ENCODE results near the gene IL1F10.
"Not testable (repeated sequence)": the region's sequence is repeated elsewhere in the genome, so short reads cannot be mapped to it uniquely, and the experiment has no call there.

The IL1F10 gene

GRCh38 chr2:113091231-113091896 lies 23.6 kb downstream of the IL1F10 start:
- ChIA-PET POLR2A (no interaction called here), CTCF (interaction anchor here (1.0 to 1.9 kb wide), 3 partner anchors 12 to 47 kb away, joined by 3 to 7 read pairs (median 4); no protein-coding TSS in a partner anchor)
- DNase-seq (ENCODE audit: extremely low spot score): no peak
- TF ChIP-seq CTCF (IDR thresholded peaks at IDR 0.05; ENCODE audit: control extremely low read depth, extremely low read depth, low read depth, missing control alignments): no peak

GRCh38 chr2:113092864-113093612 lies 25.3 kb downstream of the IL1F10 start:
- TF ChIP-seq CTCF (IDR thresholded peaks at IDR 0.05; ENCODE audit: control extremely low read depth, extremely low read depth, low read depth, missing control alignments): no peak
- ChIA-PET CTCF (interaction anchor here (1.0 to 1.9 kb wide), 4 partner anchors 8 to 45 kb away, joined by 3 to 7 read pairs (median 4); no protein-coding TSS in a partner anchor), POLR2A (no interaction called here)
- no peak for DNase-seq (ENCODE audit: extremely low spot score)

- no peak for DNase-seq (ENCODE audit: extremely low spot score)
- no peak for TF ChIP-seq CTCF (IDR thresholded peaks at IDR 0.05; ENCODE audit: control extremely low read depth, extremely low read depth, low read depth, missing control alignments)
- CTCF ChIA-PET: interaction anchor here (1.0 to 1.9 kb wide), 5 partner anchors 9 to 44 kb away, joined by 3 to 7 read pairs (median 4); no protein-coding TSS in a partner anchor
- POLR2A ChIA-PET: no interaction called here
These were observed 25.8 kb downstream of the IL1F10 start for GRCh38 chr2:113093613-113093977.

- POLR2A ChIA-PET; CTCF ChIA-PET; DNase-seq (ENCODE audit: extremely low spot score): not testable (repeated sequence)
These were observed 28.5 kb downstream of the IL1F10 start for GRCh38 chr2:113096306-113096705.

GRCh38 chr2:113096842-113097618 lies 29.3 kb downstream of the IL1F10 start:
- DNase-seq (ENCODE audit: extremely low spot score); POLR2A ChIA-PET: not testable (repeated sequence)
- CTCF ChIA-PET: interaction anchor here (0.7 to 1.6 kb wide), 4 partner anchors 8 to 41 kb away, joined by 3 to 6 read pairs (median 3); partner anchors contain the start of gene IL36RN

- DNase-seq (ENCODE audit: extremely low spot score): peak; percentile 39
- POLR2A ChIA-PET: no interaction called here
- CTCF ChIA-PET: interaction anchor here (0.7 to 1.6 kb wide), 10 partner anchors 9 to 293 kb away, joined by 3 to 6 read pairs (median 3); partner anchors contain the start of gene IL36RN
- no peak for TF ChIP-seq CTCF (IDR thresholded peaks at IDR 0.05; ENCODE audit: control extremely low read depth, extremely low read depth, low read depth, missing control alignments)
These were observed 30.3 kb downstream of the IL1F10 start for GRCh38 chr2:113098041-113098440.

GRCh38 chr2:113098532-113098931 lies 30.8 kb downstream of the IL1F10 start:
- ChIA-PET CTCF (interaction anchor here (0.9 to 1.6 kb wide), 9 partner anchors 10 to 292 kb away, joined by 3 to 6 read pairs (median 3); partner anchors contain the start of gene IL36RN), POLR2A (no interaction called here)
- no peak for DNase-seq (ENCODE audit: extremely low spot score)
- TF ChIP-seq CTCF (IDR thresholded peaks at IDR 0.05; ENCODE audit: control extremely low read depth, extremely low read depth, low read depth, missing control alignments): no peak

Measured in GM10248 (cell line).